ENCODE data around the gene TXNDC12.
"Not testable (repeated sequence)": the region's sequence is repeated elsewhere in the genome, so short reads cannot be mapped to it uniquely, and the experiment has no call there.

Gene TXNDC12

GRCh38 chr1:52057255-52057654, 2.3 kb upstream of the TXNDC12 start:
- DNase-seq (ENCODE audit: extremely low read depth, low read depth) = no peak
- TF ChIP-seq CTCF (IDR thresholded peaks at IDR 0.05; ENCODE audit: low read depth, low read length) = no peak

GRCh38 chr1:52056937-52057231, 1.9 kb upstream of the TXNDC12 start:
- TF ChIP-seq CTCF (IDR thresholded peaks at IDR 0.05; ENCODE audit: low read depth, low read length) = no peak
- DNase-seq (ENCODE audit: extremely low read depth, low read depth) = no peak

- peak; percentile 79 for DNase-seq (ENCODE audit: extremely low read depth, low read depth)
- no peak for TF ChIP-seq CTCF (IDR thresholded peaks at IDR 0.05; ENCODE audit: low read depth, low read length)
These were observed 1.4 kb upstream of the TXNDC12 start, which contains the start of gene BTF3L4 for GRCh38 chr1:52056163-52056936. Gene BTF3L4 (plus strand): TSS chr1:52056295. CDS start chr1:52059848, 3,553 bp downstream.

- TF ChIP-seq CTCF (IDR thresholded peaks at IDR 0.05; ENCODE audit: low read depth, low read length) = no peak
- DNase-seq (ENCODE audit: extremely low read depth, low read depth) = no peak
These were observed 823 bp upstream of the TXNDC12 start for GRCh38 chr1:52055866-52056162.

GRCh38 chr1:52054496-52055065, 410 bp downstream of the TXNDC12 start:
- no peak for DNase-seq (ENCODE audit: extremely low read depth, low read depth)
- no peak for TF ChIP-seq CTCF (IDR thresholded peaks at IDR 0.05; ENCODE audit: low read depth, low read length)

GRCh38 chr1:52053862-52054261, 1.1 kb downstream of the TXNDC12 start:
- DNase-seq (ENCODE audit: extremely low read depth, low read depth) = no peak
- TF ChIP-seq CTCF (IDR thresholded peaks at IDR 0.05; ENCODE audit: low read depth, low read length) = no peak

- DNase-seq (ENCODE audit: extremely low read depth, low read depth) = not testable (repeated sequence)
These were observed 5.7 kb downstream of the TXNDC12 start for GRCh38 chr1:52049337-52049736.

GRCh38 chr1:52045666-52046195, 9.3 kb downstream of the TXNDC12 start:
- DNase-seq (ENCODE audit: extremely low read depth, low read depth) = not testable (repeated sequence)

All from AG09319 (cell line).